Heart right ventricle (tissue), 16 donors: ENCODE measurements around the gene AUTS2. TPM values are rescaled to one million over a fixed set of nuclear protein-coding genes. Genes with fewer than 3 reads are reported as not detected.

Source experiments
- ATAC-seq, 8 donors: fragments of 200-7000 bp; cut with Tn5 transposase; one replicate each; pipeline ENCODE4 v1.9.1; 2020; ENCODE audit warnings: mild to moderate bottlenecking in 8 of 8, moderate library complexity in 8 of 8, moderate number of reproducible peaks in 1 of 8
- DNase-seq, 2 donors: peaks; one replicate each; pipeline ENCODE4 v3.0.0-alpha.2; 2020
- H3K27ac ChIP-seq, 10 donors: fragments of 200-600 bp; sonication (generic) in 2 of 10; one replicate each; pipeline versions ENCODE4 v1.5.0 to v1.8.0; 2020 to 2022; ENCODE audit warnings: mild to moderate bottlenecking in 3 of 10
- H3K27me3 ChIP-seq, 7 donors: fragments of 200-600 bp; one replicate each; pipeline ENCODE4 v1.8.0; 2021 to 2022; ENCODE audit warnings: mild to moderate bottlenecking in 2 of 7
- H3K36me3 ChIP-seq, 9 donors: fragments of 200-600 bp; sonication (generic) in 1 of 9; one replicate each; pipeline versions ENCODE4 v1.5.0 to v1.8.0; 2020 to 2022; ENCODE audit warnings: mild to moderate bottlenecking in 2 of 9
- H3K4me1 ChIP-seq, 9 donors: fragments of 200-600 bp; sonication (generic) in 1 of 9; one replicate each; pipeline versions ENCODE4 v1.5.0 to v1.8.0; 2020 to 2022; ENCODE audit warnings: mild to moderate bottlenecking in 4 of 9
- H3K4me3 ChIP-seq, 10 donors: fragments of 200-600 bp; sonication (generic) in 2 of 10; one replicate each; pipeline versions ENCODE4 v1.5.0 to v1.8.0; 2020 to 2022; ENCODE audit warnings: mild to moderate bottlenecking in 7 of 10, moderate library complexity in 2 of 10
- H3K9me3 ChIP-seq, 11 donors: fragments of 200-600 bp in 10 of 11; sonication (generic) in 2 of 11; one replicate each; pipeline versions ENCODE4 v1.5.0 to v1.8.0; 2013 to 2022; ENCODE audit warnings: mild to moderate bottlenecking in 2 of 11, control low read depth in 1 of 11, moderate library complexity in 1 of 11
- WGBS, 2 donors: extraction: QIAGEN DNeasy Blood & Tissue Kit; methylation state at CpG; one replicate each; pipeline ENCODE4 v1.1.7; 2013; ENCODE audit warnings: inconsistent platforms in 1 of 2; 5-methylcytosine and 5-hydroxymethylcytosine counted together
- intact Hi-C, 10 donors: fragments of 100-400 bp; cut with DNase I; formaldehyde crosslinking; loops; one replicate each; pipeline versions ENCODE4 v1.11.1 to v1.14.2; 2022
- polyA plus RNA-seq, 2 donors: library from polyadenylated mRNA; stranded (reverse); fragments of 200-250 nt; gene quantifications; one replicate each; pipeline ENCODE4 v1.2.3, GENCODE V29; 2013
- total RNA-seq, 10 donors: library from RNA; stranded (reverse); fragmentation: NEBNext Ultra II Directional in 3 of 10; extraction: Animal tissue kit (Norgen Biotek cat#: 25700) in 3 of 10; gene quantifications; one replicate each; pipeline versions ENCODE4 v1.2.1 to v1.2.4, GENCODE V29; 2021 to 2023
- TF ChIP-seq, protein P1 (sequence below), 9 donors: fragments of 200-600 bp; sonication (generic) in 2 of 9; IDR thresholded peaks; one replicate each; pipeline versions ENCODE4 v1.5.0 to v1.8.0; 2021 to 2022; ENCODE audit warnings: antibody characterized with exemption in 9 of 9, mild to moderate bottlenecking in 5 of 9, moderate library complexity in 1 of 9
- donor health status: Arrhythmogenic right ventricular cardiomyopathy.
- donor health status: ischemic (EF 13 %, LVEDD 7.1; RV severe dilation, severe dysfunction).
- donor health status: healthy with polysubstance abuse.
- donor health status: DM: no; HTN: yes; CAD: no.
- donor health status: DM: no; HTN: no; CAD: no.
- donor health status: ischemic (EF 25% LVEDD 6.9; RV normal size, moderate dysfunction).
- donor health status: ischemic (EF 25% LVEDD 5.7; RV mildly dilated, moderate dysfunction).
- donor health status: healthy.
- donor health status: DM: yes; HTN: yes; CAD: no.
- donor health status: Ischemic cardiomyopathy.
- donor health status: ischemic (EF 35%, LVEDD 5.7; RV mildly dilated, moderate dysfunction).
- donor health status: nonischemic (EF 11% LVEDD 7.7; RV severe dilation, severe dysfunction).
- donor health status: DM: yes; HTN: yes; CAD: no.
- donor health status: PGD.
- donor health status: ischemic (EF 29% LVEDD 5.4; RV normal size, mild dysfunction).
- donor health status: nonischemic (EF 23%, LVEDD 6.1; RV moderate dilation, normal function).

AUTS2 gene
- total and polyA plus RNA-seq, 12 donors = 1.6 to 11.2 (median 7.3) TPM

GRCh38 chr7:70030745-70031144 is 432.5 kb downstream of the AUTS2 start:
- TF ChIP-seq, protein P1, sequence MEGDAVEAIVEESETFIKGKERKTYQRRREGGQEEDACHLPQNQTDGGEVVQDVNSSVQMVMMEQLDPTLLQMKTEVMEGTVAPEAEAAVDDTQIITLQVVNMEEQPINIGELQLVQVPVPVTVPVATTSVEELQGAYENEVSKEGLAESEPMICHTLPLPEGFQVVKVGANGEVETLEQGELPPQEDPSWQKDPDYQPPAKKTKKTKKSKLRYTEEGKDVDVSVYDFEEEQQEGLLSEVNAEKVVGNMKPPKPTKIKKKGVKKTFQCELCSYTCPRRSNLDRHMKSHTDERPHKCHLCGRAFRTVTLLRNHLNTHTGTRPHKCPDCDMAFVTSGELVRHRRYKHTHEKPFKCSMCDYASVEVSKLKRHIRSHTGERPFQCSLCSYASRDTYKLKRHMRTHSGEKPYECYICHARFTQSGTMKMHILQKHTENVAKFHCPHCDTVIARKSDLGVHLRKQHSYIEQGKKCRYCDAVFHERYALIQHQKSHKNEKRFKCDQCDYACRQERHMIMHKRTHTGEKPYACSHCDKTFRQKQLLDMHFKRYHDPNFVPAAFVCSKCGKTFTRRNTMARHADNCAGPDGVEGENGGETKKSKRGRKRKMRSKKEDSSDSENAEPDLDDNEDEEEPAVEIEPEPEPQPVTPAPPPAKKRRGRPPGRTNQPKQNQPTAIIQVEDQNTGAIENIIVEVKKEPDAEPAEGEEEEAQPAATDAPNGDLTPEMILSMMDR (IDR thresholded peaks at IDR 0.05) = no peak
- ATAC-seq (no peak), DNase-seq (no peak)
- Histone ChIP-seq H3K4me1 (peaks cover 0 to 19% (median 11%) of the 10 kb centered on the region in 9 donors), H3K36me3 (no peaks in the 10 kb centered on the region), H3K27ac (no peak overlapping the region), H3K27me3 (no peaks in the 10 kb centered on the region), H3K4me3 (no peak overlapping the region), H3K9me3 (peaks cover 0 to 4% (median 0%) of the 10 kb centered on the region in 11 donors)
- intact Hi-C loops = loop anchor here in 1 of 10 donors (10.0 kb wide), 1 partner anchor 1846 kb away; no protein-coding TSS in a partner anchor
- 64 to 72% methylated on average over 3 of the region's 3 CpGs for WGBS, 2 donors

GRCh38 chr7:70031245-70031644 is 433.0 kb downstream of the AUTS2 start:
- no peak overlapping the region for H3K27ac ChIP-seq
- H3K4me3 ChIP-seq = no peak overlapping the region
- H3K27me3 ChIP-seq = no peaks in the 10 kb centered on the region
- intact Hi-C loops = loop anchor here in 1 of 10 donors (10.0 kb wide), 1 partner anchor 1846 kb away; no protein-coding TSS in a partner anchor
- peaks cover 0 to 18% (median 8%) of the 10 kb centered on the region in 9 donors for H3K4me1 ChIP-seq
- TF ChIP-seq, protein P1 (IDR thresholded peaks at IDR 0.05) = no peak
- WGBS, 2 donors = 65 to 75% methylated on average over 4 of the region's 4 CpGs
- ATAC-seq (no peak), DNase-seq (no peak)
- no peaks in the 10 kb centered on the region for H3K36me3 ChIP-seq
- H3K9me3 ChIP-seq = peaks cover 0 to 4% (median 0%) of the 10 kb centered on the region in 11 donors

DNA sequence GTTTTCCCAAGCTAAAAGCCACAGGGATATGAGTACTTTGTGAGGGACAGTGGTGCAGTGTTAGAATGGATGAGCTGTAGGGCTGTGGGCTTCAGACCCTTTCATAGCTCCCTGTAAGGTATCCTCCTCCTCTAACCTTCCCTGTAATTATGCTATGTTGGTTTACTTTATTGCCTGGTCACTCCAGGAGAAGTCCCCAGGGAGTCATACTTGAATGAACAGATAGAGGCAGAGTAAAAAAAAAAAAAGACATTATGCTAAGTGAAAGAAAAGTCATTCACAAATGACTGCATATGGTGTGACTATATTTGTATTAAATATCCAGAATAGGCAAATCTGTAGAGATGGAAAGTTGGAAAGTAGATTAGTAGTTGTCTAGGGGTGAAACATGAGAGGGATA is 434.4 kb downstream of the AUTS2 start:
- no peaks in the 10 kb centered on the region for H3K27me3 ChIP-seq
- DNase-seq = no peak
- H3K36me3 ChIP-seq = no peaks in the 10 kb centered on the region
- no peak for ATAC-seq
- intact Hi-C loops = loop anchor here in 1 of 10 donors (10.0 kb wide), 1 partner anchor 1848 kb away; no protein-coding TSS in a partner anchor
- H3K4me1 ChIP-seq = peaks cover 0 to 14% (median 4%) of the 10 kb centered on the region in 9 donors
- peaks cover 0 to 4% (median 0%) of the 10 kb centered on the region in 11 donors for H3K9me3 ChIP-seq
- no peak overlapping the region for H3K27ac ChIP-seq
- TF ChIP-seq, protein P1 (IDR thresholded peaks at IDR 0.05) = no peak
- H3K4me3 ChIP-seq = no peak overlapping the region

- no peak overlapping the region for H3K27ac ChIP-seq
- DNase-seq (no peak), ATAC-seq (no peak)
- TF ChIP-seq, protein P1 (IDR thresholded peaks at IDR 0.05) = no peak
- no peaks in the 10 kb centered on the region for H3K36me3 ChIP-seq
- H3K4me3 ChIP-seq = no peak overlapping the region
- peaks cover 0 to 4% (median 0%) of the 10 kb centered on the region in 11 donors for H3K9me3 ChIP-seq
- H3K4me1 ChIP-seq = peaks cover 0 to 14% (median 4%) of the 10 kb centered on the region in 9 donors
- intact Hi-C loops = loop anchor here in 1 of 10 donors (10.0 kb wide), 1 partner anchor 1848 kb away; no protein-coding TSS in a partner anchor
- no peaks in the 10 kb centered on the region for H3K27me3 ChIP-seq
Measured at GRCh38 chr7:70033226-70033625, 435.0 kb downstream of the AUTS2 start.
